Measurements from ENCODE around the gene ARHGAP29. TPM values are rescaled to one million over a fixed set of nuclear protein-coding genes. Genes with fewer than 3 reads are reported as not detected.

ARHGAP29 gene
- total and polyA plus RNA-seq, 2 of the 8 experiments (the other 6 are each of a cell fraction or from before 2014, with no cell fraction given) = 0.57 to 3.2 TPM

DNA sequence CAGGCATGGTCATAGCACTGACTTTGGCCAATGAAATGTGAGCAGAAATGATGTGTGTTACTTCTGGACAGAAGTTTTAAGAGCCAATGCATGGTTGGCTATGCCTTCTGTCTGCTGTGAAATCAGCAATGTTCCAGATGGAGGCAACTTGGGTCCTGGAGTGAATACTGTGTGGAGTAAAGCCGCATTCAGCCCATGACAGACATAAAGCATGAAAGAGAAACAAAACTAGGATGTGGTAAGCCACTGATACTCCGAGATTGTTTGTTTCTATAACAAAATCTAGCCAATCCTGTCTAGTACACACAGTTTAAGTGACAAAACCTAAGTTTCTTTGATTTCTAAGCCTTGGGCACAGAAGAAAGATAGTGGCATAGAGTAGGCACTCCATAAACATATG is 47.1 kb upstream of the ARHGAP29 start (continued):
- TF ChIP-seq CTBP2 (IDR thresholded peaks at IDR 0.05; ENCODE audit: borderline replicate concordance, insufficient read depth, insufficient read length, low read length) (no peak), TBP (IDR thresholded peaks at IDR 0.05; ENCODE audit: low read depth, low read length) (no peak), BCL11A (IDR thresholded peaks at IDR 0.05; ENCODE audit: low read depth in 2 of 2, low read length in 2 of 2) (no peak), EZH2 (IDR thresholded peaks at IDR 0.05; ENCODE audit: low read depth, low read length, severe bottlenecking) (no peak)
- TF ChIP-seq, protein P1, sequence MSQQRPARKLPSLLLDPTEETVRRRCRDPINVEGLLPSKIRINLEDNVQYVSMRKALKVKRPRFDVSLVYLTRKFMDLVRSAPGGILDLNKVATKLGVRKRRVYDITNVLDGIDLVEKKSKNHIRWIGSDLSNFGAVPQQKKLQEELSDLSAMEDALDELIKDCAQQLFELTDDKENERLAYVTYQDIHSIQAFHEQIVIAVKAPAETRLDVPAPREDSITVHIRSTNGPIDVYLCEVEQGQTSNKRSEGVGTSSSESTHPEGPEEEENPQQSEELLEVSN (IDR thresholded peaks at IDR 0.05) = no peak
- TF ChIP-seq, protein P2, sequence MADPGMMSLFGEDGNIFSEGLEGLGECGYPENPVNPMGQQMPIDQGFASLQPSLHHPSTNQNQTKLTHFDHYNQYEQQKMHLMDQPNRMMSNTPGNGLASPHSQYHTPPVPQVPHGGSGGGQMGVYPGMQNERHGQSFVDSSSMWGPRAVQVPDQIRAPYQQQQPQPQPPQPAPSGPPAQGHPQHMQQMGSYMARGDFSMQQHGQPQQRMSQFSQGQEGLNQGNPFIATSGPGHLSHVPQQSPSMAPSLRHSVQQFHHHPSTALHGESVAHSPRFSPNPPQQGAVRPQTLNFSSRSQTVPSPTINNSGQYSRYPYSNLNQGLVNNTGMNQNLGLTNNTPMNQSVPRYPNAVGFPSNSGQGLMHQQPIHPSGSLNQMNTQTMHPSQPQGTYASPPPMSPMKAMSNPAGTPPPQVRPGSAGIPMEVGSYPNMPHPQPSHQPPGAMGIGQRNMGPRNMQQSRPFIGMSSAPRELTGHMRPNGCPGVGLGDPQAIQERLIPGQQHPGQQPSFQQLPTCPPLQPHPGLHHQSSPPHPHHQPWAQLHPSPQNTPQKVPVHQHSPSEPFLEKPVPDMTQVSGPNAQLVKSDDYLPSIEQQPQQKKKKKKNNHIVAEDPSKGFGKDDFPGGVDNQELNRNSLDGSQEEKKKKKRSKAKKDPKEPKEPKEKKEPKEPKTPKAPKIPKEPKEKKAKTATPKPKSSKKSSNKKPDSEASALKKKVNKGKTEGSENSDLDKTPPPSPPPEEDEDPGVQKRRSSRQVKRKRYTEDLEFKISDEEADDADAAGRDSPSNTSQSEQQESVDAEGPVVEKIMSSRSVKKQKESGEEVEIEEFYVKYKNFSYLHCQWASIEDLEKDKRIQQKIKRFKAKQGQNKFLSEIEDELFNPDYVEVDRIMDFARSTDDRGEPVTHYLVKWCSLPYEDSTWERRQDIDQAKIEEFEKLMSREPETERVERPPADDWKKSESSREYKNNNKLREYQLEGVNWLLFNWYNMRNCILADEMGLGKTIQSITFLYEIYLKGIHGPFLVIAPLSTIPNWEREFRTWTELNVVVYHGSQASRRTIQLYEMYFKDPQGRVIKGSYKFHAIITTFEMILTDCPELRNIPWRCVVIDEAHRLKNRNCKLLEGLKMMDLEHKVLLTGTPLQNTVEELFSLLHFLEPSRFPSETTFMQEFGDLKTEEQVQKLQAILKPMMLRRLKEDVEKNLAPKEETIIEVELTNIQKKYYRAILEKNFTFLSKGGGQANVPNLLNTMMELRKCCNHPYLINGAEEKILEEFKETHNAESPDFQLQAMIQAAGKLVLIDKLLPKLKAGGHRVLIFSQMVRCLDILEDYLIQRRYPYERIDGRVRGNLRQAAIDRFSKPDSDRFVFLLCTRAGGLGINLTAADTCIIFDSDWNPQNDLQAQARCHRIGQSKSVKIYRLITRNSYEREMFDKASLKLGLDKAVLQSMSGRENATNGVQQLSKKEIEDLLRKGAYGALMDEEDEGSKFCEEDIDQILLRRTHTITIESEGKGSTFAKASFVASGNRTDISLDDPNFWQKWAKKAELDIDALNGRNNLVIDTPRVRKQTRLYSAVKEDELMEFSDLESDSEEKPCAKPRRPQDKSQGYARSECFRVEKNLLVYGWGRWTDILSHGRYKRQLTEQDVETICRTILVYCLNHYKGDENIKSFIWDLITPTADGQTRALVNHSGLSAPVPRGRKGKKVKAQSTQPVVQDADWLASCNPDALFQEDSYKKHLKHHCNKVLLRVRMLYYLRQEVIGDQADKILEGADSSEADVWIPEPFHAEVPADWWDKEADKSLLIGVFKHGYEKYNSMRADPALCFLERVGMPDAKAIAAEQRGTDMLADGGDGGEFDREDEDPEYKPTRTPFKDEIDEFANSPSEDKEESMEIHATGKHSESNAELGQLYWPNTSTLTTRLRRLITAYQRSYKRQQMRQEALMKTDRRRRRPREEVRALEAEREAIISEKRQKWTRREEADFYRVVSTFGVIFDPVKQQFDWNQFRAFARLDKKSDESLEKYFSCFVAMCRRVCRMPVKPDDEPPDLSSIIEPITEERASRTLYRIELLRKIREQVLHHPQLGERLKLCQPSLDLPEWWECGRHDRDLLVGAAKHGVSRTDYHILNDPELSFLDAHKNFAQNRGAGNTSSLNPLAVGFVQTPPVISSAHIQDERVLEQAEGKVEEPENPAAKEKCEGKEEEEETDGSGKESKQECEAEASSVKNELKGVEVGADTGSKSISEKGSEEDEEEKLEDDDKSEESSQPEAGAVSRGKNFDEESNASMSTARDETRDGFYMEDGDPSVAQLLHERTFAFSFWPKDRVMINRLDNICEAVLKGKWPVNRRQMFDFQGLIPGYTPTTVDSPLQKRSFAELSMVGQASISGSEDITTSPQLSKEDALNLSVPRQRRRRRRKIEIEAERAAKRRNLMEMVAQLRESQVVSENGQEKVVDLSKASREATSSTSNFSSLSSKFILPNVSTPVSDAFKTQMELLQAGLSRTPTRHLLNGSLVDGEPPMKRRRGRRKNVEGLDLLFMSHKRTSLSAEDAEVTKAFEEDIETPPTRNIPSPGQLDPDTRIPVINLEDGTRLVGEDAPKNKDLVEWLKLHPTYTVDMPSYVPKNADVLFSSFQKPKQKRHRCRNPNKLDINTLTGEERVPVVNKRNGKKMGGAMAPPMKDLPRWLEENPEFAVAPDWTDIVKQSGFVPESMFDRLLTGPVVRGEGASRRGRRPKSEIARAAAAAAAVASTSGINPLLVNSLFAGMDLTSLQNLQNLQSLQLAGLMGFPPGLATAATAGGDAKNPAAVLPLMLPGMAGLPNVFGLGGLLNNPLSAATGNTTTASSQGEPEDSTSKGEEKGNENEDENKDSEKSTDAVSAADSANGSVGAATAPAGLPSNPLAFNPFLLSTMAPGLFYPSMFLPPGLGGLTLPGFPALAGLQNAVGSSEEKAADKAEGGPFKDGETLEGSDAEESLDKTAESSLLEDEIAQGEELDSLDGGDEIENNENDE (IDR thresholded peaks at IDR 0.05; ENCODE audit: insufficient replicate concordance, low read length) = no peak
